ENCODE measurements around the gene EFCAB8.

DNA sequence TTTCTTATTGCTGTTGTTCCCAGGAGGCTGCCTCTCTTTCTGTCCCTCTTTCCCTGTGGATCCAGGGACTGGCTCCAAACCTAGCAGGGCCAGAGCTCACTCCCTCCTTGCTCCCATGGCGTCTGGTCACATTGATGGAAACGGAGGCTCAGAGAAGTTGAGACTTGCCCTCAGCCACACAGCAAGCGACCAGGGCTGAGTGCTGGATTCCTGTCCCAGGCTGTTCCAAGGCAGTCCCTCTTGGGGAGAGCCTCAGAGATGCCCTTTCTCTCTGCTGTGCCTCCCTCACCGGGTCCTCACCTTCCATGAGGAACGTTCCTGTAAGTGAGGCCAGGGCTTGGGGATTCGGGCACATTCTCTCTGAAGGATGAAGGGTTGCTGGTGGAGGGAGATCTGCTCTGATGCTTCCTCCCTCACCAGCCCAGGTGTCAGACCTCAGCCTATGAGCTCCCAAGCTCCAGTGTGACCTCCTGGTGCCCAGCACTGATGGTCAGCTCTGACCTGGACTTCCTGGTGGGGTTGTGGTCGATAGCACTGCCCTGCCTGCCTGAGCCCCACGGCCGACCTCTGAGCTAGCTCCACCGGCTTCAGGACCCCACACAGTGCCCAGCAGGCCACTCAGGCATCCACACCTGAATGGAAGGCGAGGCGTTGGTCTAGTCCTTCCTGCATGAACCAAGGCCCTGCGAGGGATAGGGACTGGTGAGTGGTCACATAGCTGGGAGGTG, 118.7 kb downstream of the EFCAB8 start:
- TF ChIP-seq, protein P1, sequence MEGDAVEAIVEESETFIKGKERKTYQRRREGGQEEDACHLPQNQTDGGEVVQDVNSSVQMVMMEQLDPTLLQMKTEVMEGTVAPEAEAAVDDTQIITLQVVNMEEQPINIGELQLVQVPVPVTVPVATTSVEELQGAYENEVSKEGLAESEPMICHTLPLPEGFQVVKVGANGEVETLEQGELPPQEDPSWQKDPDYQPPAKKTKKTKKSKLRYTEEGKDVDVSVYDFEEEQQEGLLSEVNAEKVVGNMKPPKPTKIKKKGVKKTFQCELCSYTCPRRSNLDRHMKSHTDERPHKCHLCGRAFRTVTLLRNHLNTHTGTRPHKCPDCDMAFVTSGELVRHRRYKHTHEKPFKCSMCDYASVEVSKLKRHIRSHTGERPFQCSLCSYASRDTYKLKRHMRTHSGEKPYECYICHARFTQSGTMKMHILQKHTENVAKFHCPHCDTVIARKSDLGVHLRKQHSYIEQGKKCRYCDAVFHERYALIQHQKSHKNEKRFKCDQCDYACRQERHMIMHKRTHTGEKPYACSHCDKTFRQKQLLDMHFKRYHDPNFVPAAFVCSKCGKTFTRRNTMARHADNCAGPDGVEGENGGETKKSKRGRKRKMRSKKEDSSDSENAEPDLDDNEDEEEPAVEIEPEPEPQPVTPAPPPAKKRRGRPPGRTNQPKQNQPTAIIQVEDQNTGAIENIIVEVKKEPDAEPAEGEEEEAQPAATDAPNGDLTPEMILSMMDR (IDR thresholded peaks at IDR 0.05): no peak
- no peak for TF ChIP-seq POLR2A (IDR thresholded peaks at IDR 0.05)

Measured in uterus (tissue), 2 donors.